HG03060 (cell line): ENCODE data around the gene KRTAP10-2.
"Not testable (repeated sequence)": the region's sequence is repeated elsewhere in the genome, so short reads cannot be mapped to it uniquely, and the experiment has no call there.

Source experiments
- ATAC-seq: cut with Tn5 transposase; IDR thresholded peaks from one replicate; pipeline ENCODE4 v1.9.1; 2021; ENCODE audit warnings: low read depth, moderate number of reproducible peaks; ENCODE audit not compliant: unreplicated experiment

The KRTAP10-2 gene

GRCh38 chr21:44568667-44569556, 17.6 kb upstream of the KRTAP10-2 start:
- no peak for ATAC-seq

GRCh38 chr21:44568261-44568660, 17.0 kb upstream of the KRTAP10-2 start:
- no peak for ATAC-seq

GRCh38 chr21:44567481-44568171, 16.3 kb upstream of the KRTAP10-2 start:
- no peak for ATAC-seq

GRCh38 chr21:44566403-44566802, 15.1 kb upstream of the KRTAP10-2 start:
- ATAC-seq, result no peak

- ATAC-seq, result no peak
These were observed 13.7 kb upstream of the KRTAP10-2 start for GRCh38 chr21:44564886-44565598.

GRCh38 chr21:44564099-44564498, 12.8 kb upstream of the KRTAP10-2 start:
- no peak for ATAC-seq

- no peak for ATAC-seq
These were observed 7.4 kb upstream of the KRTAP10-2 start, which contains the start of gene KRTAP10-3 for GRCh38 chr21:44558695-44559094. Gene KRTAP10-3, minus strand, starts transcription at chr21:44558795. Its CDS starts 80 bp downstream, at chr21:44558715.

- ATAC-seq, result not testable (repeated sequence)
These were observed 7.0 kb upstream of the KRTAP10-2 start for GRCh38 chr21:44558329-44558675.

GRCh38 chr21:44557491-44558328, 6.4 kb upstream of the KRTAP10-2 start:
- no peak for ATAC-seq

- no peak for ATAC-seq
These were observed 5.6 kb upstream of the KRTAP10-2 start for GRCh38 chr21:44556879-44557278.

- ATAC-seq, result no peak
These were observed 4.0 kb upstream of the KRTAP10-2 start for GRCh38 chr21:44555200-44555875.

GRCh38 chr21:44552681-44553080, 1.4 kb upstream of the KRTAP10-2 start:
- no peak for ATAC-seq

GRCh38 chr21:44552136-44552535, 831 bp upstream of the KRTAP10-2 start:
- ATAC-seq, result no peak

- ATAC-seq, result no peak
These were observed 498 bp downstream of the KRTAP10-2 start for GRCh38 chr21:44550807-44551206.

- ATAC-seq, result not testable (repeated sequence)
These were observed 1.0 kb downstream of the KRTAP10-2 start for GRCh38 chr21:44550285-44550684.

GRCh38 chr21:44549525-44550211, 1.6 kb downstream of the KRTAP10-2 start:
- ATAC-seq, result no peak

GRCh38 chr21:44548922-44549321, 2.4 kb downstream of the KRTAP10-2 start:
- ATAC-seq, result no peak

GRCh38 chr21:44548381-44548780, 2.9 kb downstream of the KRTAP10-2 start:
- no peak for ATAC-seq
